GM13976 (cell line): Measurements from ENCODE around the gene PKD1L1.

Experiments used
- DNase-seq: peaks from one replicate; pipeline ENCODE4 v3.0.0; 2012; ENCODE audit warnings: low spot score
- CTCF ChIP-seq: IDR thresholded peaks from 2 replicates; pipeline ENCODE4 v1.5.1; 2012; ENCODE audit warnings: borderline replicate concordance, mild to moderate bottlenecking; ENCODE audit not compliant: insufficient read depth; ENCODE audit errors: extremely low read depth, missing control alignments, control extremely low read depth
- in situ Hi-C: fragments of 300-500 bp; cut with MboI; formaldehyde crosslinking; loops from one replicate; pipeline ENCODE4 v1.12.0; 2022; ENCODE audit warnings: low sequenced_read_pairs, mixed read lengths, inconsistent platforms; ENCODE audit not compliant: unreplicated experiment

Gene PKD1L1

DNA sequence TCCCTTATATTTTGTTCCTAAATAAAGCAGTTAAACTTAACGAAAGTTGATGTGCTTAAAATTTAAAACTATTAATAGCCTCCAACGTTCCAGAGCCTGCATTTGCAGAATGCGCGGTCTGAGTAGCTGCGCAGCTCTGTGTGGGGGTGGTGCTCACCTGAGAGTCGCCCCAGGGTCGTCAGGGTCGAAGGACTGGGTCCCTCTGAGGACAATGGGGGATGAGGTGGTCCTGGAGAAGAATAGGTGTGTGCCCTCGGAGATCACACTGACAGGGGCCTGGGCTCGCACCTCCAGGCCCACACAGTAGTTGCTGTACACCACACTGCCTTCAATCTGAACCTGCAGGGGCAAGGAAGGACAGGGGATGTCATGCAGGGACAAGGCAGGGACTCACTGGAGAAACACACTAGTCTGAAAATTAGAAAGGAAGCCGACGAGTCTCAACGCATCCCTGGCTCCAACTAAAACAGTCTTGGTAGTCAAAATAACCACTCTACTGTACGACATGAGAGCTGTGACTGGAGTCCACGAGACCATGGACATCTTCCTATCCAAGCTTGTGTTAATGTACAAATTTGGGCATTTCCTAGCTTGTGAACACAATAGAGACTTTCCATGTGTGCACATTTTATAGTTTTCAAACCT, 54.4 kb downstream of the PKD1L1 start:
- TF ChIP-seq CTCF, result no peak
- no peak for DNase-seq
- in situ Hi-C loops, result no loop called here

GRCh38 chr7:47893238-47893637, 55.0 kb downstream of the PKD1L1 start:
- TF ChIP-seq CTCF, result peak; percentile 26
- in situ Hi-C loops, result no loop called here

GRCh38 chr7:47890606-47891005, 57.7 kb downstream of the PKD1L1 start:
- in situ Hi-C loops, result no loop called here
- no peak for DNase-seq
- no peak for TF ChIP-seq CTCF

More at GRCh38 chr7:47893238-47893637, 55.0 kb downstream of the PKD1L1 start:
- DNase-seq, result peak; percentile 58

- no peak for DNase-seq
- in situ Hi-C loops, result no loop called here
These were observed 58.1 kb downstream of the PKD1L1 start for GRCh38 chr7:47890125-47890524.

DNA sequence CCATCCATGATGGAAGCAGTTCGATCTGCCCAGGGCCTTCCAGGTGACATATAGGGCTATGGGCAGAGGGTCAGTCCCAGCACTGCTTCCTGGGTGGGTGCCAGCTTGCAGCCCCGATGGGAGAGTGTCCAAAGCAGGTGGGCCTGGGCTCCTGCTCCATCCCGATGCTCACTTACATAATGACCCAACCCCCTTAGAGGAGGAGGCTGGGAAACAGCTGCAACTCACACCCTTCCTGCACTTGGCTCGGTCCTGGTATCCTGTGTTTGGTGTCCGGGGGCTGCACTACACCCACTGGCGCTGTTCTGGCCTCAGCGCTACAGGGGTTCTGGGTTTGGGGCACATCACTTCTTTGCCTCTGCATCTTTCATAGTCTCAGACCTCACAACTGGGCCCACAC, 58.5 kb downstream of the PKD1L1 start:
- in situ Hi-C loops, result no loop called here
- DNase-seq, result no peak
- no peak for TF ChIP-seq CTCF

More at GRCh38 chr7:47890125-47890524, 58.1 kb downstream of the PKD1L1 start:
- no peak for TF ChIP-seq CTCF

- DNase-seq, result no peak
- in situ Hi-C loops, result no loop called here
- no peak for TF ChIP-seq CTCF
These were observed 59.6 kb downstream of the PKD1L1 start for GRCh38 chr7:47888371-47889265.
